ENCODE results near the gene PDP2. TPM values are rescaled to one million over a fixed set of nuclear protein-coding genes. Genes with fewer than 3 reads are reported as not detected.

Gene PDP2
- total RNA-seq, 1 experiment from 2014 or later, result 42.0 TPM

DNA sequence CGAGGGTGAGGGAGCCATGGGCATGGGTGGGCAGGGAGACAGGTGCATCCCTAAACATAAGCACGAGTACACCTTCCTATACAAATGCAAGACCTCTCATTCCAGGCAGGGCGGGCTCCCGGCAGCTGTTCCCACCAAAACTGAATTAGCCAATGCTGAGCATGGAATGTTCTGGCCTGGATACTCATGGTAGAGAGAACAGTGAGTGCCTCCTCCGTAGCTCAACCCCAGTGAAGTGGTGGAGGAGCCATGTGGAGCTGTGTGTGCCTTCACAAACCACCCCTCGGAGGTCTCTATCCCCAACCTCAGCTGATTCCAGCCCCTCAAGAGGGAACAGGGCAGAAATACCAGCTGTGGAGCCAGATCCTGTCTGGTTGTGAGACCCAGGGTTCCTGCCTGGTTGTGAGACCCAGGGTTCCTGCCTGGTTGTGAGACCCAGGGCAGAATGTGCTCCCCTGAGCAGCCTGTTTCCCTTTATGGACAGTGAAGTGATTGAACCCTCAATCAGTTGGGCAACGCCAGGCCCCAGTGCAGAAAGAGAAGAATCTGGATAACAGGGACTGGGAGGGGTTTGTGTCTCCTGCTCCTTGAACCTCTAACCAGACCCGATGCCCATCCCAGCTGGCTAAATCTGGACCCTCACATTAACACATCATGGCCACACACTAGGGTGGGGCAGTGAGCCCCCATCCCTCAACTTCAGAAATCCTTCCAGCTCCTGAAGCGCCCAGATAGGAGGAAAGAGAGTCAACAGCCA lies 40.8 kb downstream of the PDP2 start:
- intact Hi-C loops (cut with micrococcal nuclease; ENCODE audit: unreplicated experiment), result no loop called here
- POLR2A ChIA-PET (ENCODE audit: low non-redundant PET), result interaction anchor here (0.6 kb wide), 1 partner anchor 249 kb away, joined by 3 read pairs; the partner anchor contains the start of gene NOL3
- Histone ChIP-seq H3K27ac (ENCODE audit: low read depth, low read length, poor library complexity, severe bottlenecking) (no peak overlapping the region), H3K4me3 (ENCODE audit: low read depth, low read length, poor library complexity, severe bottlenecking) (no peak overlapping the region), H3K36me3 (ENCODE audit: insufficient read depth, low read length, poor library complexity, severe bottlenecking) (no peaks in the 10 kb centered on the region), H3K9me3 (ENCODE audit: low read depth, low read length, poor library complexity, severe bottlenecking) (no peaks in the 10 kb centered on the region), H3K27me3 (replicated peaks; ENCODE audit: insufficient read depth, low read depth, low read length, poor library complexity) (peaks cover 26% of the 10 kb centered on the region), H3K4me1 (ENCODE audit: insufficient read depth, low read length, poor library complexity, severe bottlenecking) (peaks cover 7% of the 10 kb centered on the region)
- no peak for TF ChIP-seq EZH2 (IDR thresholded peaks at IDR 0.05; ENCODE audit: borderline replicate concordance, low read depth, low read length, poor library complexity, severe bottlenecking)
- TF ChIP-seq, protein P1, sequence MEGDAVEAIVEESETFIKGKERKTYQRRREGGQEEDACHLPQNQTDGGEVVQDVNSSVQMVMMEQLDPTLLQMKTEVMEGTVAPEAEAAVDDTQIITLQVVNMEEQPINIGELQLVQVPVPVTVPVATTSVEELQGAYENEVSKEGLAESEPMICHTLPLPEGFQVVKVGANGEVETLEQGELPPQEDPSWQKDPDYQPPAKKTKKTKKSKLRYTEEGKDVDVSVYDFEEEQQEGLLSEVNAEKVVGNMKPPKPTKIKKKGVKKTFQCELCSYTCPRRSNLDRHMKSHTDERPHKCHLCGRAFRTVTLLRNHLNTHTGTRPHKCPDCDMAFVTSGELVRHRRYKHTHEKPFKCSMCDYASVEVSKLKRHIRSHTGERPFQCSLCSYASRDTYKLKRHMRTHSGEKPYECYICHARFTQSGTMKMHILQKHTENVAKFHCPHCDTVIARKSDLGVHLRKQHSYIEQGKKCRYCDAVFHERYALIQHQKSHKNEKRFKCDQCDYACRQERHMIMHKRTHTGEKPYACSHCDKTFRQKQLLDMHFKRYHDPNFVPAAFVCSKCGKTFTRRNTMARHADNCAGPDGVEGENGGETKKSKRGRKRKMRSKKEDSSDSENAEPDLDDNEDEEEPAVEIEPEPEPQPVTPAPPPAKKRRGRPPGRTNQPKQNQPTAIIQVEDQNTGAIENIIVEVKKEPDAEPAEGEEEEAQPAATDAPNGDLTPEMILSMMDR (conservative IDR thresholded peaks at IDR 0.05; ENCODE audit: low read depth, low read length), result no peak
- BruUV-seq (replicated peaks), result no TSS peak
- CTCF ChIA-PET, result interaction anchor here (0.5 kb wide), 1 partner anchor 404 kb away, joined by 6 read pairs; no protein-coding TSS in a partner anchor
- DNase-seq (ENCODE audit: low spot score), result no peak

DNA sequence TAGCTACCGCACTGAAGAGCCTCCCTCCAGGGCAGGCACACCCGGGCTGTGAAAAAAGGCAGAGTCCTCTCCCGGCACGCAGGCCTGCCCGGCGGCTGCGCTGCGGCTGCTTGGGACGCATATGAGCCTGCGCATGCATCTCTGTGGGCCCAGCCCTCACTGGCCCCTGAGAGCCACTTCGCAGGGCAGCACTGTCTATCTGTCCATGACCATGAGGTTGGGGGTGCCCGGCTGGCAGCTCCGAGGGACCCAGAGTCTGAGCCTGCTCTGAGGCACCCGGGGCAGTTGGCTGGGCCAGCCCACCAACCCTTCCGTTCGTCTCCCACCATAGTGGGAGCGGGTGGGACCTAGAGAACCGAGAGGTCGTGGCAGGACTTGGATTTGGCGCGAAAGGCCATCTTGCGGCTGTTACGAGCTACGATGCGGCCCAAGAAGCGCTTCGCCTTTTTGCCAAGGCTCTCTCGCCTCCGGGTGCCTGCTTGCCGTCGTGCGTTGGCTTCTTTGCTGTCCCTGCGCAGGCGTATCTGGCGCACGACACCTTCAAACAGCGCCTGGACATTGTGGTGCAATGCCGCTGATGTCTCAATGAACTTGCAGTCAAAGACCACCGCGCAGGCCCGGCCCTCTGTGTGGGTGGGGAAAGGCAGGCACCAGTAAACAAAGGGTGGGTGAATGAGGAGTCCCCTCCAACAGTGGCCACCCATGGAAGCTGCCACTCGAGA lies 41.6 kb downstream of the PDP2 start:
- Histone ChIP-seq H3K27ac (ENCODE audit: low read depth, low read length, poor library complexity, severe bottlenecking) (no peak overlapping the region), H3K27me3 (replicated peaks; ENCODE audit: insufficient read depth, low read depth, low read length, poor library complexity) (peaks cover 28% of the 10 kb centered on the region), H3K9me3 (ENCODE audit: low read depth, low read length, poor library complexity, severe bottlenecking) (no peaks in the 10 kb centered on the region), H3K4me1 (ENCODE audit: insufficient read depth, low read length, poor library complexity, severe bottlenecking) (peaks cover 7% of the 10 kb centered on the region), H3K36me3 (ENCODE audit: insufficient read depth, low read length, poor library complexity, severe bottlenecking) (no peaks in the 10 kb centered on the region), H3K4me3 (ENCODE audit: low read depth, low read length, poor library complexity, severe bottlenecking) (no peak overlapping the region)
- TF ChIP-seq, protein P1 (conservative IDR thresholded peaks at IDR 0.05; ENCODE audit: low read depth, low read length), result no peak
- TF ChIP-seq EZH2 (IDR thresholded peaks at IDR 0.05; ENCODE audit: borderline replicate concordance, low read depth, low read length, poor library complexity, severe bottlenecking), result no peak
- DNase-seq (ENCODE audit: low spot score), result no peak
- intact Hi-C loops (cut with micrococcal nuclease; ENCODE audit: unreplicated experiment), result no loop called here
- POLR2A ChIA-PET (ENCODE audit: low non-redundant PET), result no interaction called here
- BruUV-seq (replicated peaks), result no TSS peak
- CTCF ChIA-PET, result no interaction called here

DNA sequence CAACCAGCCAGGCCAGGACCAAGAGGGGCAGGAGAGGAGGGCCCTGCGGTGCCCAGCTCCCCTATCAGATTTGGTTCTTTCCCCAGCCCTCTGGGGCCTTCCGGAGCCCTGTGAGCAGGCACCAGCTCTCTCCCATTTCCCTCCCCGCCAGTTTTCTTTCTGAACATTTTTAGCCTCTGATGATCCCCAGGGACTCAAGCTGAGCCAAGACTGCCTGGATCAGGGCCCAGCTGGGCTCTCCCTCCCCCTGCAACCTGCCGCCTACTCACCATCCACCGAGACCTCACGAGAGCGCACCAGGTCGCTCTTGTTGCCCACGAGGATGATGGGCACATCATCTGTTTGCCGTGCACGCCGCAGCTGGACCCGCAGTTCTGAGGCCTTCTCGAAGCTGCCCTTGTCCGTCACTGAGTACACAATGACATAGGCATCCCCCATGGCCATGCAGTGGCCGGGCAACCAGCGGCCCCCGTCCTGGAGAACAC lies 43.0 kb downstream of the PDP2 start:
- TF ChIP-seq EZH2 (IDR thresholded peaks at IDR 0.05; ENCODE audit: borderline replicate concordance, low read depth, low read length, poor library complexity, severe bottlenecking), result no peak
- TF ChIP-seq, protein P1 (conservative IDR thresholded peaks at IDR 0.05; ENCODE audit: low read depth, low read length), result no peak
- Histone ChIP-seq H3K27ac (ENCODE audit: low read depth, low read length, poor library complexity, severe bottlenecking) (no peak overlapping the region), H3K36me3 (ENCODE audit: insufficient read depth, low read length, poor library complexity, severe bottlenecking) (no peaks in the 10 kb centered on the region), H3K4me3 (ENCODE audit: low read depth, low read length, poor library complexity, severe bottlenecking) (no peak overlapping the region), H3K27me3 (replicated peaks; ENCODE audit: insufficient read depth, low read depth, low read length, poor library complexity) (peaks cover 28% of the 10 kb centered on the region), H3K9me3 (ENCODE audit: low read depth, low read length, poor library complexity, severe bottlenecking) (no peaks in the 10 kb centered on the region), H3K4me1 (ENCODE audit: insufficient read depth, low read length, poor library complexity, severe bottlenecking) (peaks cover 7% of the 10 kb centered on the region)
- BruUV-seq (replicated peaks), result no TSS peak
- DNase-seq (ENCODE audit: low spot score), result peak; percentile 76
- intact Hi-C loops (cut with micrococcal nuclease; ENCODE audit: unreplicated experiment), result no loop called here
- ChIA-PET CTCF (no interaction called here), POLR2A (ENCODE audit: low non-redundant PET) (no interaction called here)
